HCT116 (cell line): ENCODE measurements around the gene GRM4. TPM values are rescaled to one million over a fixed set of nuclear protein-coding genes. Genes with fewer than 3 reads are reported as not detected.

ENCODE experiments used
- ATAC-seq: fragments of 200-7000 bp; cut with Tn5 transposase; 2 replicates; pipeline ENCODE4 v1.9.1; 2020; ENCODE audit warnings: mild to moderate bottlenecking, moderate library complexity
- BruUV-seq: library from RNA; stranded (reverse); fragments of 400-500 nt; replicated peaks from 2 replicates; lab custom pipeline; 2021; lab: Mats Ljungman, UMichigan
- CTCF ChIA-PET: fragments of 300-600 bp; sonication (Branson Sonifier 250); formaldehyde crosslinking; loops from one replicate; lab custom pipeline; 2021; ENCODE audit warnings: antibody characterized with exemption; lab: Charles Lee
- POLR2A ChIA-PET: fragments of 300-600, 350-600 bp; sonication (Branson Sonifier 250); formaldehyde crosslinking; loops from one replicate; lab custom pipeline; 2021; ENCODE audit warnings: antibody characterized with exemption; lab: Charles Lee
- RAD21 ChIA-PET, 2 experiments: fragments of 300-600 bp; sonication (Branson Sonifier 250); formaldehyde crosslinking; loops; one replicate each; lab custom pipeline; 2023; ENCODE audit warnings: low total read pairs in 2 of 2; ENCODE audit not compliant: uncharacterized antibody in 2 of 2, unreplicated experiment in 2 of 2, low non-redundant PET in 1 of 2; lab: Charles Lee
- DNase-seq: peaks from one replicate; pipeline ENCODE4 v3.0.0-alpha.2; 2010; ENCODE audit warnings: low read depth, low spot score
- H2AFZ ChIP-seq: fragments of 200-600 bp; shearing (Covaris generic), sonication (generic); 2 replicates; pipeline ENCODE4 v1.6.1; 2017; ENCODE audit warnings: low read depth, mixed run types, mixed read lengths, antibody characterized with exemption, low read length; ENCODE audit not compliant: poor library complexity, severe bottlenecking
- H3K27ac ChIP-seq: 2 replicates; pipeline ENCODE4 v1.5.1; 2012; ENCODE audit warnings: low read depth, low read length
- H3K27me3 ChIP-seq: fragments of 200-600 bp; sonication (generic); 2 replicates; pipeline ENCODE4 v1.6.1; 2016; ENCODE audit warnings: mixed run types, low read length, mixed read lengths; ENCODE audit not compliant: insufficient read depth
- H3K36me3 ChIP-seq, 2 experiments: fragments of 200-500 bp in 1 of 2; fragments of 200-600 bp in 1 of 2; sonication (Bioruptor generic) in 1 of 2; sonication (generic) in 1 of 2; 2 replicates each; pipeline versions ENCODE4 v1.5.1 to v1.6.1; 2014 to 2016; ENCODE audit warnings: low read length in 2 of 2, inconsistent platforms in 1 of 2, mixed read lengths in 1 of 2, mixed run types in 1 of 2; ENCODE audit not compliant: insufficient read depth in 2 of 2, control insufficient read depth in 1 of 2
- H3K4me1 ChIP-seq, 2 experiments: fragments of 200-600 bp in 1 of 2; sonication (generic) in 1 of 2; 2 replicates each; pipeline versions ENCODE4 v1.5.1 to v1.6.1; 2012 to 2017; ENCODE audit warnings: low read length in 2 of 2, inconsistent platforms in 1 of 2, mild to moderate bottlenecking in 1 of 2, mixed read lengths in 1 of 2, mixed run types in 1 of 2, moderate library complexity in 1 of 2; ENCODE audit not compliant: insufficient read depth in 2 of 2, control insufficient read depth in 1 of 2
- H3K4me2 ChIP-seq: fragments of 200-600 bp; sonication (generic); 2 replicates; pipeline ENCODE4 v1.6.1; 2017; ENCODE audit warnings: mixed run types, low read length, mixed read lengths
- H3K4me3 ChIP-seq, 2 experiments: fragments of 200-600 bp in 1 of 2; sonication (generic) in 1 of 2; replicated peaks in 1 of 2; 2 replicates each; pipeline ENCODE4 v1.5.1; 2011 to 2016; ENCODE audit warnings: low read length in 2 of 2, control low read depth in 1 of 2, low read depth in 1 of 2, mild to moderate bottlenecking in 1 of 2, mixed read lengths in 1 of 2, mixed run types in 1 of 2
- H3K79me2 ChIP-seq: fragments of 200-600 bp; sonication (generic); 2 replicates; pipeline ENCODE4 v1.6.1; 2017; ENCODE audit warnings: mild to moderate bottlenecking, mixed run types, low read length, moderate library complexity, mixed read lengths; ENCODE audit not compliant: insufficient read depth
- H3K9ac ChIP-seq: fragments of 200-600 bp; sonication (generic); 2 replicates; pipeline ENCODE4 v1.6.1; 2016; ENCODE audit warnings: low read length, mixed read lengths
- H3K9me2 ChIP-seq: fragments of 200-600 bp; sonication (generic), shearing (Covaris generic); 2 replicates; pipeline ENCODE4 v1.6.1; 2017; ENCODE audit warnings: mixed run types, mild to moderate bottlenecking, moderate library complexity; ENCODE audit not compliant: insufficient read depth
- H3K9me3 ChIP-seq, 2 experiments: fragments of 200-500 bp in 1 of 2; fragments of 200-600 bp in 1 of 2; sonication (Bioruptor generic) in 1 of 2; sonication (generic) in 1 of 2; 2 replicates each; pipeline ENCODE4 v1.6.1; 2014 to 2017; ENCODE audit warnings: low read length in 2 of 2, mixed read lengths in 2 of 2, inconsistent platforms in 1 of 2, low read depth in 1 of 2, mild to moderate bottlenecking in 1 of 2, mixed run types in 1 of 2, moderate library complexity in 1 of 2; ENCODE audit not compliant: control insufficient read depth in 1 of 2, insufficient read depth in 1 of 2
- H4K20me1 ChIP-seq: fragments of 200-600 bp; sonication (generic), shearing (Covaris generic); 2 replicates; pipeline ENCODE4 v1.6.1; 2017; ENCODE audit warnings: mixed run types, mild to moderate bottlenecking, moderate library complexity; ENCODE audit not compliant: insufficient read depth
- EZH2phosphoT487 ChIP-seq: fragments of 200-600 bp; IDR thresholded peaks from 2 replicates; pipeline ENCODE4 v1.6.1; 2018; ENCODE audit warnings: antibody characterized with exemption, borderline replicate concordance
- MAX ChIP-seq: IDR thresholded peaks from 2 replicates; pipeline ENCODE4 v1.6.1; 2012
- REST ChIP-seq: IDR thresholded peaks from 2 replicates; pipeline ENCODE4 v1.6.1; 2012; ENCODE audit warnings: low read depth
- SIN3A ChIP-seq: IDR thresholded peaks from 2 replicates; pipeline ENCODE4 v1.6.1; 2012; ENCODE audit warnings: low read depth
- ZBTB33 ChIP-seq: IDR thresholded peaks from 2 replicates; pipeline ENCODE4 v1.6.1; 2011; ENCODE audit warnings: mild to moderate bottlenecking, low read length, moderate library complexity; ENCODE audit not compliant: insufficient replicate concordance; ENCODE audit errors: extremely low read depth
- ZNF274 ChIP-seq: fragments of 200-500 bp; sonication (Bioruptor generic); IDR thresholded peaks from 2 replicates; pipeline ENCODE4 v1.6.1; 2014; ENCODE audit warnings: mild to moderate bottlenecking, low read depth, low read length, inconsistent platforms
- intact Hi-C: fragments of 100-400 bp; cut with micrococcal nuclease; formaldehyde crosslinking; loops from 2 replicates; pipeline ENCODE4 v1.10.0; 2022
- total RNA-seq: library from RNA; stranded (reverse); gene quantifications from one replicate; pipeline ENCODE4 v1.2.1, GENCODE V29; 2021; ENCODE audit not compliant: unreplicated experiment

GRM4 gene
- total RNA-seq, 1 experiment from 2014 or later = 2.6 TPM

- ATAC-seq (no peak), DNase-seq (no peak)
- no peaks in the 10 kb centered on the region for H4K20me1 ChIP-seq
- RAD21 ChIA-PET = no interaction called here
- H2AFZ ChIP-seq = no peak overlapping the region
- H3K4me1 ChIP-seq = no peaks in the 10 kb centered on the region
- POLR2A ChIA-PET = no interaction called here
- H3K9ac ChIP-seq = no peak overlapping the region
- no TSS peak for BruUV-seq
- no peaks in the 10 kb centered on the region for H3K9me2 ChIP-seq
- H3K27me3 ChIP-seq = no peaks in the 10 kb centered on the region
- intact Hi-C loops = no loop called here
- no peak overlapping the region for H3K4me3 ChIP-seq
- H3K4me2 ChIP-seq = no peak overlapping the region
- CTCF ChIA-PET = no interaction called here
- no peak overlapping the region for H3K27ac ChIP-seq
- TF ChIP-seq ZBTB33 = no peak
- TF ChIP-seq REST = no peak
- no peak for TF ChIP-seq SIN3A
- TF ChIP-seq MAX = no peak
- TF ChIP-seq ZNF274 = no peak
- TF ChIP-seq EZH2phosphoT487 = no peak
- TF ChIP-seq, all 23 proteins: peak for 0
- Histone ChIP-seq H3K9me3 (no peaks in the 10 kb centered on the region), H3K36me3 (no peaks in the 10 kb centered on the region), H3K79me2 (no peaks in the 10 kb centered on the region)
Observed at GRCh38 chr6:34102099-34102656, 43.7 kb downstream of the GRM4 start.
